Uterus (tissue), 4 donors: ENCODE results near the gene NGRN. TPM values are rescaled to one million over a fixed set of nuclear protein-coding genes. Genes with fewer than 3 reads are reported as not detected.
"Not testable (repeated sequence)": the region's sequence is repeated elsewhere in the genome, so short reads cannot be mapped to it uniquely, and the experiment has no call there.

ENCODE experiments used
- DNase-seq, 2 donors: peaks; one replicate each; pipeline ENCODE4 v3.0.0-alpha.2; 2019 to 2020
- H3K27ac ChIP-seq, 2 donors: fragments of 200-600 bp; sonication (generic); 1 replicate in 1 of 2; 2 replicates in 1 of 2; pipeline ENCODE4 v1.5.1; 2016 to 2018
- H3K27me3 ChIP-seq, 2 donors: fragments of 200-600 bp; sonication (generic); one replicate each; pipeline ENCODE4 v1.5.1; 2018 to 2019; ENCODE audit warnings: control low read depth in 1 of 2
- H3K36me3 ChIP-seq, 2 donors: fragments of 200-600 bp; sonication (generic); one replicate each; pipeline ENCODE4 v1.5.1; 2019; ENCODE audit warnings: control low read depth in 1 of 2
- H3K4me1 ChIP-seq, 2 donors: fragments of 200-600 bp; sonication (generic); one replicate each; pipeline ENCODE4 v1.5.1; 2018 to 2019; ENCODE audit warnings: control low read depth in 1 of 2
- H3K4me3 ChIP-seq, 2 donors: fragments of 200-600 bp; sonication (generic); 1 replicate in 1 of 2; 2 replicates in 1 of 2; pipeline ENCODE4 v1.5.1; 2018 to 2019; ENCODE audit warnings: mild to moderate bottlenecking in 1 of 2
- H3K9me3 ChIP-seq, 2 donors: fragments of 200-600 bp; sonication (generic); one replicate each; pipeline ENCODE4 v1.5.1; 2019; ENCODE audit warnings: control low read depth in 1 of 2
- CTCF ChIP-seq, 4 experiments: fragments of 200-600 bp in 2 of 4; fragments of 450-650 bp in 2 of 4; sonication (generic) in 2 of 4; IDR thresholded peaks; one replicate each; pipeline ENCODE4 v1.5.1; 2016 to 2019; ENCODE audit warnings: antibody characterized with exemption in 4 of 4, mild to moderate bottlenecking in 2 of 4, moderate library complexity in 1 of 4
- POLR2A ChIP-seq, 2 donors: fragments of 450-650 bp; IDR thresholded peaks; one replicate each; pipeline ENCODE4 v1.6.1; 2016; ENCODE audit warnings: antibody characterized with exemption in 2 of 2, mild to moderate bottlenecking in 1 of 2, moderate library complexity in 1 of 2
- intact Hi-C: fragments of 100-400 bp; cut with DNase I; formaldehyde crosslinking; loops from one replicate; pipeline ENCODE4 v1.15.1; 2023; ENCODE audit warnings: low total_unique reads
- total RNA-seq, 4 donors: library from RNA; depleted of rRNA in 3 of 4; stranded (reverse); fragments of >200 nt in 3 of 4; gene quantifications; one replicate each; pipeline versions ENCODE4 v1.1.0 to v1.2.4, GENCODE V29; 2014 to 2023
- donor health status: DM: yes; HTN: yes; CAD: no.

NGRN gene
- total RNA-seq, 4 donors from 2014 or later: 35.6 to 119 (median 69.4) TPM

GRCh38 chr15:90268415-90268814 lies 2.9 kb downstream of the NGRN start:
- no peak overlapping the region for H3K27ac ChIP-seq
- H3K27me3 ChIP-seq: no peaks in the 10 kb centered on the region
- peaks cover 5 to 9% of the 10 kb centered on the region in 2 donors for H3K4me1 ChIP-seq
- H3K9me3 ChIP-seq: no peaks in the 10 kb centered on the region
- H3K36me3 ChIP-seq: no peaks in the 10 kb centered on the region
- TF ChIP-seq CTCF (IDR thresholded peaks at IDR 0.05): no peak
- no peak for TF ChIP-seq POLR2A (IDR thresholded peaks at IDR 0.05)
- intact Hi-C loops: no loop called here
- no peak for DNase-seq
- H3K4me3 ChIP-seq: no peak overlapping the region

- H3K36me3 ChIP-seq: no peaks in the 10 kb centered on the region
- no peak for DNase-seq
- TF ChIP-seq POLR2A (IDR thresholded peaks at IDR 0.05) (no peak), CTCF (IDR thresholded peaks at IDR 0.05) (no peak)
- peaks cover 5 to 6% of the 10 kb centered on the region in 2 donors for H3K4me1 ChIP-seq
- H3K27ac ChIP-seq: no peak overlapping the region
- intact Hi-C loops: no loop called here
- no peaks in the 10 kb centered on the region for H3K9me3 ChIP-seq
- H3K4me3 ChIP-seq: no peak overlapping the region
- no peaks in the 10 kb centered on the region for H3K27me3 ChIP-seq
These were observed 5.2 kb downstream of the NGRN start for GRCh38 chr15:90270502-90271150.

GRCh38 chr15:90271459-90272166 lies 6.1 kb downstream of the NGRN start:
- Histone ChIP-seq H3K36me3 (no peaks in the 10 kb centered on the region), H3K4me1 (peaks cover 5 to 6% of the 10 kb centered on the region in 2 donors), H3K27ac (no peak overlapping the region), H3K4me3 (no peak overlapping the region), H3K9me3 (no peaks in the 10 kb centered on the region), H3K27me3 (no peaks in the 10 kb centered on the region)
- DNase-seq: no peak
- intact Hi-C loops: no loop called here
- no peak for TF ChIP-seq CTCF (IDR thresholded peaks at IDR 0.05)
- TF ChIP-seq POLR2A (IDR thresholded peaks at IDR 0.05): no peak

GRCh38 chr15:90278467-90278866 lies 13.0 kb downstream of the NGRN start:
- H3K4me1 ChIP-seq, H3K27ac ChIP-seq, H3K36me3 ChIP-seq, DNase-seq, H3K27me3 ChIP-seq, H3K4me3 ChIP-seq, H3K9me3 ChIP-seq, intact Hi-C loops: not testable (repeated sequence)

GRCh38 chr15:90280743-90281142 lies 15.3 kb downstream of the NGRN start:
- DNase-seq, H3K4me3 ChIP-seq, intact Hi-C loops, H3K27me3 ChIP-seq, H3K9me3 ChIP-seq, H3K4me1 ChIP-seq, H3K36me3 ChIP-seq, H3K27ac ChIP-seq: not testable (repeated sequence)

- intact Hi-C loops, H3K4me1 ChIP-seq, H3K4me3 ChIP-seq, H3K36me3 ChIP-seq, DNase-seq, H3K9me3 ChIP-seq, H3K27me3 ChIP-seq, H3K27ac ChIP-seq: not testable (repeated sequence)
These were observed 16.2 kb downstream of the NGRN start for GRCh38 chr15:90281637-90282036.
